SK-N-SH treated with all-trans-retinoic acid at 6 μM for 48 hours (cell line): Measurements from ENCODE around the gene FUT7.

ENCODE experiments used
- ATAC-seq: fragments of 200-7000 bp; cut with Tn5 transposase; 3 replicates; pipeline ENCODE4 v1.9.1; 2020; ENCODE audit warnings: mild to moderate bottlenecking, moderate library complexity
- ARNTL ChIP-seq: fragments of 450-650 bp; formaldehyde crosslinking; IDR thresholded peaks from 2 replicates; pipeline ENCODE4 v1.5.0; 2020; ENCODE audit warnings: low read depth, mild to moderate bottlenecking, moderate library complexity, borderline replicate concordance
- BACH2 ChIP-seq: fragments of 250-450 bp; sonication (Bioruptor Pico); IDR thresholded peaks from 2 replicates; pipeline ENCODE4 v1.9.0; 2021; ENCODE audit warnings: mild to moderate bottlenecking, borderline replicate concordance
- CSDC2 ChIP-seq: fragments of 250-450 bp; sonication (Bioruptor Pico); IDR thresholded peaks from 2 replicates; pipeline ENCODE4 v1.5.0; 2020; ENCODE audit warnings: mild to moderate bottlenecking, moderate library complexity
- CSRNP3 ChIP-seq: fragments of 250-450 bp; sonication (Bioruptor Pico); IDR thresholded peaks from 2 replicates; pipeline ENCODE4 v1.5.1; 2021; ENCODE audit warnings: mild to moderate bottlenecking, moderate library complexity
- ESRRG ChIP-seq: fragments of 250-450 bp; sonication (Bioruptor Pico); IDR thresholded peaks from 2 replicates; pipeline ENCODE4 v1.6.1; 2021; ENCODE audit warnings: mild to moderate bottlenecking
- GLIS3 ChIP-seq: fragments of 250-450 bp; sonication (Bioruptor Pico); IDR thresholded peaks from 2 replicates; pipeline ENCODE4 v1.5.0; 2020; ENCODE audit warnings: mild to moderate bottlenecking, moderate library complexity
- OSR1 ChIP-seq: fragments of 250-450 bp; sonication (Bioruptor Pico); IDR thresholded peaks from 2 replicates; pipeline ENCODE4 v1.8.0; 2022; ENCODE audit warnings: moderate library complexity, mild to moderate bottlenecking, inconsistent platforms
- PATZ1 ChIP-seq: fragments of 250-450 bp; sonication (Bioruptor Pico); IDR thresholded peaks from 2 replicates; pipeline ENCODE4 v1.8.0; 2020; ENCODE audit warnings: mild to moderate bottlenecking, moderate library complexity, borderline replicate concordance
- PPARA ChIP-seq: fragments of 250-450 bp; sonication (Bioruptor Pico); IDR thresholded peaks from 2 replicates; pipeline ENCODE4 v1.5.0; 2020; ENCODE audit warnings: mild to moderate bottlenecking, borderline replicate concordance
- RARB ChIP-seq: fragments of 250-450 bp; sonication (Bioruptor Pico); IDR thresholded peaks from 2 replicates; pipeline ENCODE4 v1.8.0; 2021; ENCODE audit warnings: mild to moderate bottlenecking, moderate library complexity
- SNAI2 ChIP-seq: fragments of 250-450 bp; sonication (Bioruptor Pico); IDR thresholded peaks from 2 replicates; pipeline ENCODE4 v1.5.0; 2020; ENCODE audit warnings: mild to moderate bottlenecking, moderate library complexity
- TCF4 ChIP-seq: fragments of 250-450 bp; sonication (Bioruptor Pico); IDR thresholded peaks from 2 replicates; pipeline ENCODE4 v1.8.0; 2021; ENCODE audit warnings: mild to moderate bottlenecking, moderate library complexity, borderline replicate concordance
- TOX ChIP-seq: fragments of 250-450 bp; sonication (Bioruptor Pico); IDR thresholded peaks from 2 replicates; pipeline ENCODE4 v1.8.0; 2021; ENCODE audit warnings: mild to moderate bottlenecking, moderate library complexity, borderline replicate concordance
- TSHZ2 ChIP-seq: fragments of 250-450 bp; sonication (Bioruptor Pico); IDR thresholded peaks from 2 replicates; pipeline ENCODE4 v1.5.0; 2020; ENCODE audit warnings: mild to moderate bottlenecking, moderate library complexity
- ZC3H10 ChIP-seq: fragments of 250-450 bp; sonication (Bioruptor Pico); IDR thresholded peaks from 2 replicates; pipeline ENCODE4 v1.5.1; 2021; ENCODE audit warnings: mild to moderate bottlenecking, moderate library complexity
- ZFP3 ChIP-seq: fragments of 250-450 bp; sonication (Bioruptor Pico); IDR thresholded peaks from 2 replicates; pipeline ENCODE4 v1.5.0; 2020; ENCODE audit warnings: mild to moderate bottlenecking, moderate library complexity
- ZFP30 ChIP-seq: fragments of 450-650 bp; formaldehyde crosslinking; IDR thresholded peaks from 2 replicates; pipeline ENCODE4 v1.5.0; 2022; ENCODE audit warnings: mild to moderate bottlenecking, moderate library complexity
- ZNF70 ChIP-seq: fragments of 450-650 bp; formaldehyde crosslinking; IDR thresholded peaks from 2 replicates; pipeline ENCODE4 v1.5.0; 2020; ENCODE audit warnings: mild to moderate bottlenecking, moderate library complexity
- ZNF8 ChIP-seq: fragments of 450-650 bp; formaldehyde crosslinking; IDR thresholded peaks from 2 replicates; pipeline ENCODE4 v1.5.0; 2020; ENCODE audit warnings: mild to moderate bottlenecking, moderate library complexity
- TF ChIP-seq, protein P1 (sequence below): fragments of 250-450 bp; sonication (Bioruptor Pico); IDR thresholded peaks from 2 replicates; pipeline ENCODE4 v1.8.0; 2021; ENCODE audit warnings: low read depth, mild to moderate bottlenecking, moderate library complexity, borderline replicate concordance

Gene FUT7

GRCh38 chr9:137014776-137015539 lies 16.9 kb downstream of the FUT7 start (continued):
- TF ChIP-seq PATZ1 (CRISPR knock-in tag) = no peak
- no peak for TF ChIP-seq PPARA (CRISPR knock-in tag)
- TF ChIP-seq CSRNP3 (CRISPR knock-in tag) = no peak
- TF ChIP-seq CSDC2 (CRISPR knock-in tag) = no peak

- no peak for TF ChIP-seq PPARA (CRISPR knock-in tag)
- no peak for TF ChIP-seq OSR1 (CRISPR knock-in tag)
- TF ChIP-seq, protein P1, sequence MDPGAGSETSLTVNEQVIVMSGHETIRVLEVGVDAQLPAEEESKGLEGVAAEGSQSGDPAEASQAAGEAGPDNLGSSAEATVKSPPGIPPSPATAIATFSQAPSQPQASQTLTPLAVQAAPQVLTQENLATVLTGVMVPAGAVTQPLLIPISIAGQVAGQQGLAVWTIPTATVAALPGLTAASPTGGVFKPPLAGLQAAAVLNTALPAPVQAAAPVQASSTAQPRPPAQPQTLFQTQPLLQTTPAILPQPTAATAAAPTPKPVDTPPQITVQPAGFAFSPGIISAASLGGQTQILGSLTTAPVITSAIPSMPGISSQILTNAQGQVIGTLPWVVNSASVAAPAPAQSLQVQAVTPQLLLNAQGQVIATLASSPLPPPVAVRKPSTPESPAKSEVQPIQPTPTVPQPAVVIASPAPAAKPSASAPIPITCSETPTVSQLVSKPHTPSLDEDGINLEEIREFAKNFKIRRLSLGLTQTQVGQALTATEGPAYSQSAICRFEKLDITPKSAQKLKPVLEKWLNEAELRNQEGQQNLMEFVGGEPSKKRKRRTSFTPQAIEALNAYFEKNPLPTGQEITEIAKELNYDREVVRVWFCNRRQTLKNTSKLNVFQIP (CRISPR knock-in tag) = no peak
- TF ChIP-seq BACH2 (CRISPR knock-in tag) = no peak
- no peak for TF ChIP-seq SNAI2 (CRISPR knock-in tag)
- TF ChIP-seq ARNTL (CRISPR knock-in tag) = no peak
- no peak for TF ChIP-seq GLIS3
- no peak for TF ChIP-seq ZC3H10 (CRISPR knock-in tag)
- no peak for TF ChIP-seq ZNF8 (CRISPR knock-in tag)
- ATAC-seq = no peak
Measured at GRCh38 chr9:137014166-137014565, 17.7 kb downstream of the FUT7 start.

DNA sequence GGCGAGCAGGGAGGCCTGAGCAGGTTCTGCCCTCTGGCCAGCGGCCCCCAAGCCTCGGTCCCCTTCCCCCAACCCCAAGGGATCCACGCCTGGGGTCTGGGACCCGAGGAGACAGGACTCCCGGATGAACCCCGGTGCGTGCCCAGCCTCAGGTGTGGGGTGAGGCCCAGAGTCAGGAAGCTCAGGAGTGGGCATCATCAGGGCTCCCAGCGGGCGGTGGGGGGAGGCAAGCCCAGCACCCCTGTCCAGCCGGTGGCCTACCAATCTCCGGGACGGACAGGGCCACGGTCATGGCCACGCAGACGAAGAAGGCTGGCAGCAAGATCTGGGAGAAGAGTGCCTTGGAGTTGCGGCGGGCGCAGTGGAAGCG lies 18.3 kb downstream of the FUT7 start:
- no peak for ATAC-seq
- TF ChIP-seq TSHZ2 (CRISPR knock-in tag) (no peak), ZFP30 (CRISPR knock-in tag) (no peak), PATZ1 (CRISPR knock-in tag) (no peak), BACH2 (CRISPR knock-in tag) (no peak), TOX (CRISPR knock-in tag) (no peak), ZNF70 (CRISPR knock-in tag) (no peak), RARB (no peak), PPARA (CRISPR knock-in tag) (no peak), SNAI2 (CRISPR knock-in tag) (no peak), ZNF8 (CRISPR knock-in tag) (no peak), ESRRG (no peak), TCF4 (CRISPR knock-in tag) (no peak), ZFP3 (no peak), GLIS3 (no peak)
